ENCODE measurements around the gene SUDS3.

SUDS3 gene

GRCh38 chr12:118446247-118446646 is 69.9 kb downstream of the SUDS3 start:
- H3K27me3 ChIP-seq (ENCODE audit: control insufficient read depth, insufficient read depth, low read length), result no peaks in the 10 kb centered on the region
- H3K4me3 ChIP-seq (ENCODE audit: low read length), result no peak overlapping the region
- no peak for DNase-seq (ENCODE audit: low read depth, low spot score)
- no peaks in the 10 kb centered on the region for H3K36me3 ChIP-seq (ENCODE audit: control insufficient read depth, insufficient read depth, low read length)
- WGBS (ENCODE audit: insufficient coverage, insufficient read length), result no CpG with 5 or more reads among the region's 4 CpGs
- no peak overlapping the region for H3K27ac ChIP-seq (ENCODE audit: low read length)
- H3K4me1 ChIP-seq (ENCODE audit: control insufficient read depth, insufficient read depth, low read length), result no peaks in the 10 kb centered on the region
- no peaks in the 10 kb centered on the region for H3K9me3 ChIP-seq (ENCODE audit: control insufficient read depth, insufficient read depth, low read length)

GRCh38 chr12:118447181-118447580 is 70.8 kb downstream of the SUDS3 start:
- no peaks in the 10 kb centered on the region for H3K27me3 ChIP-seq (ENCODE audit: control insufficient read depth, insufficient read depth, low read length)
- no peak overlapping the region for H3K27ac ChIP-seq (ENCODE audit: low read length)
- H3K9me3 ChIP-seq (ENCODE audit: control insufficient read depth, insufficient read depth, low read length), result no peaks in the 10 kb centered on the region
- no peak for DNase-seq (ENCODE audit: low read depth, low spot score)
- H3K4me3 ChIP-seq (ENCODE audit: low read length), result no peak overlapping the region
- WGBS (ENCODE audit: insufficient coverage, insufficient read length), result no CpG with 5 or more reads among the region's 4 CpGs
- no peaks in the 10 kb centered on the region for H3K4me1 ChIP-seq (ENCODE audit: control insufficient read depth, insufficient read depth, low read length)
- no peaks in the 10 kb centered on the region for H3K36me3 ChIP-seq (ENCODE audit: control insufficient read depth, insufficient read depth, low read length)

GRCh38 chr12:118448341-118448740 is 72.0 kb downstream of the SUDS3 start:
- Histone ChIP-seq H3K27me3 (ENCODE audit: control insufficient read depth, insufficient read depth, low read length) (no peaks in the 10 kb centered on the region), H3K36me3 (ENCODE audit: control insufficient read depth, insufficient read depth, low read length) (no peaks in the 10 kb centered on the region), H3K27ac (ENCODE audit: low read length) (no peak overlapping the region), H3K9me3 (ENCODE audit: control insufficient read depth, insufficient read depth, low read length) (no peaks in the 10 kb centered on the region), H3K4me1 (ENCODE audit: control insufficient read depth, insufficient read depth, low read length) (no peaks in the 10 kb centered on the region), H3K4me3 (ENCODE audit: low read length) (no peak overlapping the region)
- no peak for DNase-seq (ENCODE audit: low read depth, low spot score)
- no CpG with 5 or more reads among the region's 1 CpG for WGBS (ENCODE audit: insufficient coverage, insufficient read length)

- H3K4me3 ChIP-seq (ENCODE audit: low read length), result no peak overlapping the region
- no CpG with 5 or more reads among the region's 3 CpGs for WGBS (ENCODE audit: insufficient coverage, insufficient read length)
- H3K36me3 ChIP-seq (ENCODE audit: control insufficient read depth, insufficient read depth, low read length), result no peaks in the 10 kb centered on the region
- DNase-seq (ENCODE audit: low read depth, low spot score), result no peak
- H3K4me1 ChIP-seq (ENCODE audit: control insufficient read depth, insufficient read depth, low read length), result no peaks in the 10 kb centered on the region
- no peaks in the 10 kb centered on the region for H3K27me3 ChIP-seq (ENCODE audit: control insufficient read depth, insufficient read depth, low read length)
- H3K9me3 ChIP-seq (ENCODE audit: control insufficient read depth, insufficient read depth, low read length), result no peaks in the 10 kb centered on the region
- H3K27ac ChIP-seq (ENCODE audit: low read length), result no peak overlapping the region
Observed at GRCh38 chr12:118455327-118455726, 79.0 kb downstream of the SUDS3 start.

- no peak for DNase-seq (ENCODE audit: low read depth, low spot score)
- Histone ChIP-seq H3K27me3 (ENCODE audit: control insufficient read depth, insufficient read depth, low read length) (no peaks in the 10 kb centered on the region), H3K4me1 (ENCODE audit: control insufficient read depth, insufficient read depth, low read length) (no peaks in the 10 kb centered on the region), H3K27ac (ENCODE audit: low read length) (no peak overlapping the region), H3K36me3 (ENCODE audit: control insufficient read depth, insufficient read depth, low read length) (no peaks in the 10 kb centered on the region), H3K4me3 (ENCODE audit: low read length) (no peak overlapping the region), H3K9me3 (ENCODE audit: control insufficient read depth, insufficient read depth, low read length) (no peaks in the 10 kb centered on the region)
Observed at GRCh38 chr12:118456741-118457140, 80.4 kb downstream of the SUDS3 start.

- H3K27ac ChIP-seq (ENCODE audit: low read length), result no peak overlapping the region
- no peaks in the 10 kb centered on the region for H3K36me3 ChIP-seq (ENCODE audit: control insufficient read depth, insufficient read depth, low read length)
- no peaks in the 10 kb centered on the region for H3K4me1 ChIP-seq (ENCODE audit: control insufficient read depth, insufficient read depth, low read length)
- no peak overlapping the region for H3K4me3 ChIP-seq (ENCODE audit: low read length)
- no peak for DNase-seq (ENCODE audit: low read depth, low spot score)
- no peaks in the 10 kb centered on the region for H3K27me3 ChIP-seq (ENCODE audit: control insufficient read depth, insufficient read depth, low read length)
- no peaks in the 10 kb centered on the region for H3K9me3 ChIP-seq (ENCODE audit: control insufficient read depth, insufficient read depth, low read length)
- no CpG with 5 or more reads among the region's 4 CpGs for WGBS (ENCODE audit: insufficient coverage, insufficient read length)
Observed at GRCh38 chr12:118459110-118459509, 82.8 kb downstream of the SUDS3 start.

- Histone ChIP-seq H3K4me3 (ENCODE audit: low read length) (no peak overlapping the region), H3K27ac (ENCODE audit: low read length) (no peak overlapping the region), H3K27me3 (ENCODE audit: control insufficient read depth, insufficient read depth, low read length) (no peaks in the 10 kb centered on the region), H3K4me1 (ENCODE audit: control insufficient read depth, insufficient read depth, low read length) (no peaks in the 10 kb centered on the region), H3K36me3 (ENCODE audit: control insufficient read depth, insufficient read depth, low read length) (no peaks in the 10 kb centered on the region), H3K9me3 (ENCODE audit: control insufficient read depth, insufficient read depth, low read length) (no peaks in the 10 kb centered on the region)
- WGBS (ENCODE audit: insufficient coverage, insufficient read length), result no CpG with 5 or more reads among the region's 4 CpGs
- DNase-seq (ENCODE audit: low read depth, low spot score), result no peak
Observed at GRCh38 chr12:118463677-118464076, 87.3 kb downstream of the SUDS3 start.

- Histone ChIP-seq H3K4me3 (ENCODE audit: low read length) (no peak overlapping the region), H3K36me3 (ENCODE audit: control insufficient read depth, insufficient read depth, low read length) (no peaks in the 10 kb centered on the region), H3K4me1 (ENCODE audit: control insufficient read depth, insufficient read depth, low read length) (no peaks in the 10 kb centered on the region), H3K27me3 (ENCODE audit: control insufficient read depth, insufficient read depth, low read length) (no peaks in the 10 kb centered on the region), H3K9me3 (ENCODE audit: control insufficient read depth, insufficient read depth, low read length) (no peaks in the 10 kb centered on the region), H3K27ac (ENCODE audit: low read length) (no peak overlapping the region)
- WGBS (ENCODE audit: insufficient coverage, insufficient read length), result no CpG with 5 or more reads among the region's 1 CpG
- DNase-seq (ENCODE audit: low read depth, low spot score), result no peak
Observed at GRCh38 chr12:118465706-118466105, 89.4 kb downstream of the SUDS3 start.

All from iPS DF 6.9 (cell line).